H9 (cell line): Measurements from ENCODE around the gene GLRX. TPM values are rescaled to one million over a fixed set of nuclear protein-coding genes. Genes with fewer than 3 reads are reported as not detected.

ENCODE experiments used
- DNase-seq: peaks from one replicate; pipeline ENCODE4 v3.0.0-alpha.2; 2017
- H2AFZ ChIP-seq: one replicate; pipeline ENCODE4 v1.6.1; 2013; ENCODE audit warnings: mild to moderate bottlenecking, low read length, control low read depth, moderate library complexity
- H2AK5ac ChIP-seq: 2 replicates; pipeline ENCODE4 v1.6.1; 2013; ENCODE audit warnings: low read length, control low read depth, mixed read lengths; ENCODE audit not compliant: insufficient read length
- H2BK120ac ChIP-seq: one replicate; pipeline ENCODE4 v1.6.1; 2013; ENCODE audit warnings: low read depth, mild to moderate bottlenecking, low read length, control low read depth, inconsistent platforms; ENCODE audit not compliant: poor library complexity, severe bottlenecking
- H2BK12ac ChIP-seq: 2 replicates; pipeline ENCODE4 v1.6.1; 2013; ENCODE audit warnings: low read length, control low read depth, mixed read lengths, low read depth; ENCODE audit not compliant: insufficient read length
- H2BK15ac ChIP-seq: 2 replicates; pipeline ENCODE4 v1.6.1; 2013; ENCODE audit warnings: low read depth, low read length, control low read depth
- H2BK20ac ChIP-seq: one replicate; pipeline ENCODE4 v1.6.1; 2013; ENCODE audit warnings: low read depth, mild to moderate bottlenecking, low read length, control low read depth, inconsistent platforms; ENCODE audit not compliant: poor library complexity, severe bottlenecking
- H2BK5ac ChIP-seq: 2 replicates; pipeline ENCODE4 v1.6.1; 2013; ENCODE audit warnings: low read length, control low read depth, mixed read lengths; ENCODE audit not compliant: insufficient read length
- H3K14ac ChIP-seq: 2 replicates; pipeline ENCODE4 v1.6.1; 2013; ENCODE audit warnings: low read length, control low read depth; ENCODE audit not compliant: insufficient read depth
- H3K18ac ChIP-seq: 2 replicates; pipeline ENCODE4 v1.6.1; 2013; ENCODE audit warnings: low read depth, mild to moderate bottlenecking, mixed read lengths, low read length, control low read depth; ENCODE audit not compliant: insufficient read length
- H3K23ac ChIP-seq: 2 replicates; pipeline ENCODE4 v1.6.1; 2013; ENCODE audit warnings: low read length, control low read depth, mixed read lengths, low read depth; ENCODE audit not compliant: insufficient read length
- H3K23me2 ChIP-seq: 2 replicates; pipeline ENCODE4 v1.6.1; 2013; ENCODE audit warnings: low read depth, mild to moderate bottlenecking, mixed read lengths, low read length, control low read depth; ENCODE audit not compliant: insufficient read length, poor library complexity, severe bottlenecking
- H3K27ac ChIP-seq: 2 replicates; pipeline ENCODE4 v1.5.1; 2013; ENCODE audit warnings: low read length, control low read depth, mixed read lengths, low read depth; ENCODE audit not compliant: insufficient read length
- H3K27me3 ChIP-seq: 2 replicates; pipeline ENCODE4 v1.6.1; 2013; ENCODE audit warnings: low read length, control low read depth, inconsistent platforms; ENCODE audit not compliant: insufficient read depth
- H3K4ac ChIP-seq: 2 replicates; pipeline ENCODE4 v1.6.1; 2013; ENCODE audit warnings: low read depth, mild to moderate bottlenecking, control low read depth, inconsistent platforms, low read length, moderate library complexity
- H3K4me1 ChIP-seq: 2 replicates; pipeline ENCODE4 v1.6.1; 2013; ENCODE audit warnings: low read length, control low read depth, inconsistent platforms; ENCODE audit not compliant: insufficient read depth
- H3K4me2 ChIP-seq: 2 replicates; pipeline ENCODE4 v1.6.1; 2013; ENCODE audit warnings: low read length, control low read depth, mixed read lengths; ENCODE audit not compliant: insufficient read length, insufficient read depth
- H3K56ac ChIP-seq: 2 replicates; pipeline ENCODE4 v1.6.1; 2013; ENCODE audit warnings: low read depth, mild to moderate bottlenecking, mixed read lengths, low read length, control low read depth; ENCODE audit not compliant: insufficient read length
- H3K79me1 ChIP-seq: 2 replicates; pipeline ENCODE4 v1.6.1; 2013; ENCODE audit warnings: low read depth, mild to moderate bottlenecking, moderate library complexity, low read length, control low read depth, inconsistent platforms; ENCODE audit not compliant: insufficient read depth, poor library complexity, severe bottlenecking
- H3K79me2 ChIP-seq: 2 replicates; pipeline ENCODE4 v1.6.1; 2013; ENCODE audit warnings: low read length, control low read depth, inconsistent platforms; ENCODE audit not compliant: insufficient read depth
- H3K9ac ChIP-seq: 2 replicates; pipeline ENCODE4 v1.6.1; 2013; ENCODE audit warnings: low read length, control low read depth, mixed read lengths; ENCODE audit not compliant: insufficient read length; ENCODE audit errors: extremely low read depth
- H3K9me3 ChIP-seq: one replicate; pipeline ENCODE4 v1.6.1; 2013; ENCODE audit warnings: low read depth, low read length, inconsistent platforms; ENCODE audit not compliant: control insufficient read depth
- H3T11ph ChIP-seq: one replicate; pipeline ENCODE4 v1.6.1; 2013; ENCODE audit warnings: mild to moderate bottlenecking, low read length, control low read depth, inconsistent platforms
- H4K20me1 ChIP-seq: one replicate; pipeline ENCODE4 v1.6.1; 2013; ENCODE audit not compliant: control insufficient read depth, insufficient read length, insufficient read depth
- H4K5ac ChIP-seq: 2 replicates; pipeline ENCODE4 v1.6.1; 2013; ENCODE audit warnings: low read depth, mild to moderate bottlenecking, mixed read lengths, low read length, control low read depth; ENCODE audit not compliant: insufficient read length
- H4K8ac ChIP-seq: replicated peaks from 2 replicates; pipeline ENCODE4 v1.6.1; 2013; ENCODE audit warnings: low read length, control low read depth, mixed read lengths, low read depth; ENCODE audit not compliant: insufficient read length
- H4K91ac ChIP-seq: 2 replicates; pipeline ENCODE4 v1.6.1; 2013; ENCODE audit warnings: low read depth, mild to moderate bottlenecking, moderate library complexity, mixed read lengths, low read length, control low read depth; ENCODE audit not compliant: insufficient read length
- H3K27ac Mint-ChIP-seq, 3 experiments: 2 replicates in 2 of 3; 3 replicates in 1 of 3; pipeline ENCODE4 v1.8.0; 2020 to 2021; ENCODE audit warnings: mixed read lengths in 3 of 3, mild to moderate bottlenecking in 1 of 3, moderate library complexity in 1 of 3
- H3K27me3 Mint-ChIP-seq: 2 replicates; pipeline ENCODE4 v1.8.0; 2021; ENCODE audit warnings: low read depth, mild to moderate bottlenecking, moderate library complexity, mixed read lengths
- H3K36me3 Mint-ChIP-seq, 3 experiments: 2 replicates in 2 of 3; 3 replicates in 1 of 3; pipeline ENCODE4 v1.8.0; 2020 to 2021; ENCODE audit warnings: low read depth in 3 of 3, mixed read lengths in 3 of 3; ENCODE audit not compliant: insufficient read depth in 1 of 3
- H3K4me1 Mint-ChIP-seq, 2 experiments: 2 replicates each; pipeline ENCODE4 v1.8.0; 2020; ENCODE audit warnings: mixed read lengths in 2 of 2
- H3K4me3 Mint-ChIP-seq, 2 experiments: 2 replicates in 1 of 2; 3 replicates in 1 of 2; pipeline ENCODE4 v1.8.0; 2020 to 2021; ENCODE audit warnings: mild to moderate bottlenecking in 2 of 2, mixed read lengths in 2 of 2, moderate library complexity in 1 of 2
- H3K9me3 Mint-ChIP-seq, 2 experiments: 2 replicates in 1 of 2; 3 replicates in 1 of 2; pipeline ENCODE4 v1.8.0; 2020; ENCODE audit warnings: mild to moderate bottlenecking in 2 of 2, mixed read lengths in 2 of 2, moderate library complexity in 1 of 2
- WGBS: extraction: QIAGEN DNeasy Blood & Tissue Kit; methylation state at CpG from one replicate; pipeline ENCODE4 v1.1.7; 2013; ENCODE audit warnings: missing lambda C conversion rate, low lambda C conversion rate, mixed read lengths; ENCODE audit not compliant: insufficient read length; ENCODE audit errors: extremely low coverage; 5-methylcytosine and 5-hydroxymethylcytosine counted together
- total RNA-seq: library from RNA; stranded (reverse); gene quantifications from 2 replicates; pipeline ENCODE4 v1.2.1, GENCODE V29; 2021
- TF ChIP-seq, protein P1 (sequence below): fragments of 200-600 bp; sonication (generic); conservative IDR thresholded peaks from 3 replicates; pipeline ENCODE4 v1.8.0; 2021; ENCODE audit warnings: antibody characterized with exemption, mild to moderate bottlenecking

Gene GLRX
- total RNA-seq, 1 experiment from 2014 or later = 13.8 TPM

- no peak overlapping the region for H4K91ac ChIP-seq
- no peaks in the 10 kb centered on the region for H3K79me2 ChIP-seq
- peaks cover 4% of the 10 kb centered on the region; the same call in 1 of the 2 replicates for H3K4me1 ChIP-seq
- no peak overlapping the region for H3K23ac ChIP-seq
- Mint-ChIP-seq H3K9me3 (no peaks in the 10 kb centered on the region; a peak in 1 of 5 replicates), H3K27me3 (peaks cover 3% of the 10 kb centered on the region), H3K4me1 (peaks cover 27 to 31% of the 10 kb centered on the region in 2 experiments), H3K36me3 (no peaks in the 10 kb centered on the region), H3K27ac (no peak overlapping the region), H3K4me3 (no peak overlapping the region)
- no CpG with 5 or more reads among the region's 8 CpGs for WGBS
- no peak overlapping the region for H3K4me2 ChIP-seq
- H3K18ac ChIP-seq = no peak overlapping the region
- H3K79me1 ChIP-seq = no peaks in the 10 kb centered on the region
- no peak overlapping the region for H3T11ph ChIP-seq
- no peak overlapping the region for H3K56ac ChIP-seq
- H2BK5ac ChIP-seq = no peak overlapping the region
- H4K20me1 ChIP-seq = no peaks in the 10 kb centered on the region
- no peak overlapping the region for H2BK20ac ChIP-seq
- H4K8ac ChIP-seq = no peak overlapping the region
- H4K5ac ChIP-seq = no peak overlapping the region
- H2BK12ac ChIP-seq = no peak overlapping the region
- no peak overlapping the region for H3K14ac ChIP-seq
- no peak overlapping the region for H2BK15ac ChIP-seq
- H3K27me3 ChIP-seq = no peaks in the 10 kb centered on the region
- H3K9me3 ChIP-seq = no peaks in the 10 kb centered on the region
- TF ChIP-seq, protein P1, sequence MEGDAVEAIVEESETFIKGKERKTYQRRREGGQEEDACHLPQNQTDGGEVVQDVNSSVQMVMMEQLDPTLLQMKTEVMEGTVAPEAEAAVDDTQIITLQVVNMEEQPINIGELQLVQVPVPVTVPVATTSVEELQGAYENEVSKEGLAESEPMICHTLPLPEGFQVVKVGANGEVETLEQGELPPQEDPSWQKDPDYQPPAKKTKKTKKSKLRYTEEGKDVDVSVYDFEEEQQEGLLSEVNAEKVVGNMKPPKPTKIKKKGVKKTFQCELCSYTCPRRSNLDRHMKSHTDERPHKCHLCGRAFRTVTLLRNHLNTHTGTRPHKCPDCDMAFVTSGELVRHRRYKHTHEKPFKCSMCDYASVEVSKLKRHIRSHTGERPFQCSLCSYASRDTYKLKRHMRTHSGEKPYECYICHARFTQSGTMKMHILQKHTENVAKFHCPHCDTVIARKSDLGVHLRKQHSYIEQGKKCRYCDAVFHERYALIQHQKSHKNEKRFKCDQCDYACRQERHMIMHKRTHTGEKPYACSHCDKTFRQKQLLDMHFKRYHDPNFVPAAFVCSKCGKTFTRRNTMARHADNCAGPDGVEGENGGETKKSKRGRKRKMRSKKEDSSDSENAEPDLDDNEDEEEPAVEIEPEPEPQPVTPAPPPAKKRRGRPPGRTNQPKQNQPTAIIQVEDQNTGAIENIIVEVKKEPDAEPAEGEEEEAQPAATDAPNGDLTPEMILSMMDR = no peak; the same call in 2 of the 3 replicates
- no peak overlapping the region for H2BK120ac ChIP-seq
- H3K27ac ChIP-seq = no peak overlapping the region
- H3K23me2 ChIP-seq = no peaks in the 10 kb centered on the region
- H2AFZ ChIP-seq = no peak overlapping the region
- H3K4ac ChIP-seq = no peak overlapping the region
- no peak for DNase-seq
- no peak overlapping the region for H2AK5ac ChIP-seq
- H3K9ac ChIP-seq = no peak overlapping the region
Measured at GRCh38 chr5:95861864-95862561, 39.5 kb upstream of the GLRX start.
